WERI-Rb-1 (cell line): Measurements from ENCODE around the gene TBL1XR1.

Experiments
- DNase-seq: peaks from one replicate; pipeline ENCODE4 v3.0.0-alpha.2; 2020
- H3K27ac ChIP-seq: fragments of 250-450 bp; sonication (Bioruptor Pico); 2 replicates; pipeline ENCODE4 v1.5.1; 2020; ENCODE audit warnings: mild to moderate bottlenecking, moderate library complexity
- H3K27me3 ChIP-seq: fragments of 250-450 bp; sonication (Bioruptor Pico); 2 replicates; pipeline ENCODE4 v1.5.1; 2021; ENCODE audit warnings: mild to moderate bottlenecking, low read depth, moderate library complexity; ENCODE audit not compliant: insufficient read depth, severe bottlenecking
- H3K36me3 ChIP-seq: fragments of 250-450 bp; sonication (Bioruptor Pico); 2 replicates; pipeline ENCODE4 v1.5.1; 2020; ENCODE audit warnings: mild to moderate bottlenecking, moderate library complexity
- H3K4me3 ChIP-seq: 2 replicates; pipeline ENCODE4 v1.5.1; 2011; ENCODE audit warnings: low read depth, mild to moderate bottlenecking, control low read depth, low read length
- H3K9me3 ChIP-seq: fragments of 250-450 bp; sonication (Bioruptor Pico); 2 replicates; pipeline ENCODE4 v1.5.1; 2021; ENCODE audit warnings: mild to moderate bottlenecking, moderate library complexity; ENCODE audit not compliant: severe bottlenecking
- TF ChIP-seq, protein P1 (sequence below): IDR thresholded peaks from 2 replicates; pipeline ENCODE4 v1.5.1; 2011; ENCODE audit warnings: low read depth, mild to moderate bottlenecking, control low read depth, inconsistent platforms, low read length

Gene TBL1XR1

DNA sequence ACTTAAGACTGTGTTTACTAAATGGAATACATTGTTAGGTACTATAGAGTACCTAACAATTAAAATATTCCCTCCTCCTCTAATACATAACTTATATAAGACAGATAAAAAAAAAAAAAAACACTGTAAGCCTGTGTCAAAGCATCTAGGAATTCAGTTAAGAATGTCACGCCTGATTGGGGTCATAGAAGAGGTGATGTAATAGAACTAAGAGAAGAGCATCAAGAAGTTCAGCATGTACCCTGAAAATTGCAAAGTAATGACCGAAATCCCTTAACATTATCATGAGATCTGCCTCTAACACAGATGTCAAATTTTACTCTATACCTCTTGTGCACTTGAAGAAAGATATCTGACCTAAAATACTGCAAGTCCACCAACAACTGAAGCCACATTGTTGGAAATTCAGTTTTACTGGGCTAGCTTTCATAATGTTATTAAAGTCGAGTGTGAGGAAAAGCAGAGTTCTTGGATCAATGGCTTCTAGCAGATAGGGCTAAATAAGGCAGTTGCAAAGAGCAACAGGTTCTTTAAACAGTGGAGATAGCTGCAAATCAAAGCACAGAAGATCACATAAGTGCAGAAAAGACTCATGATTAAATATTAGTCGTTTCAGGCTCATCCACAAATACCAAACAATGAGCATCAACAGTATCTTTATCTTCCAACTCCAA lies 75.0 kb downstream of the TBL1XR1 start:
- Histone ChIP-seq H3K4me3 (no peak overlapping the region), H3K27me3 (no peaks in the 10 kb centered on the region), H3K27ac (no peak overlapping the region), H3K36me3 (no peaks in the 10 kb centered on the region), H3K9me3 (no peaks in the 10 kb centered on the region)
- no peak for DNase-seq
- TF ChIP-seq, protein P1, sequence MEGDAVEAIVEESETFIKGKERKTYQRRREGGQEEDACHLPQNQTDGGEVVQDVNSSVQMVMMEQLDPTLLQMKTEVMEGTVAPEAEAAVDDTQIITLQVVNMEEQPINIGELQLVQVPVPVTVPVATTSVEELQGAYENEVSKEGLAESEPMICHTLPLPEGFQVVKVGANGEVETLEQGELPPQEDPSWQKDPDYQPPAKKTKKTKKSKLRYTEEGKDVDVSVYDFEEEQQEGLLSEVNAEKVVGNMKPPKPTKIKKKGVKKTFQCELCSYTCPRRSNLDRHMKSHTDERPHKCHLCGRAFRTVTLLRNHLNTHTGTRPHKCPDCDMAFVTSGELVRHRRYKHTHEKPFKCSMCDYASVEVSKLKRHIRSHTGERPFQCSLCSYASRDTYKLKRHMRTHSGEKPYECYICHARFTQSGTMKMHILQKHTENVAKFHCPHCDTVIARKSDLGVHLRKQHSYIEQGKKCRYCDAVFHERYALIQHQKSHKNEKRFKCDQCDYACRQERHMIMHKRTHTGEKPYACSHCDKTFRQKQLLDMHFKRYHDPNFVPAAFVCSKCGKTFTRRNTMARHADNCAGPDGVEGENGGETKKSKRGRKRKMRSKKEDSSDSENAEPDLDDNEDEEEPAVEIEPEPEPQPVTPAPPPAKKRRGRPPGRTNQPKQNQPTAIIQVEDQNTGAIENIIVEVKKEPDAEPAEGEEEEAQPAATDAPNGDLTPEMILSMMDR = no peak

DNA sequence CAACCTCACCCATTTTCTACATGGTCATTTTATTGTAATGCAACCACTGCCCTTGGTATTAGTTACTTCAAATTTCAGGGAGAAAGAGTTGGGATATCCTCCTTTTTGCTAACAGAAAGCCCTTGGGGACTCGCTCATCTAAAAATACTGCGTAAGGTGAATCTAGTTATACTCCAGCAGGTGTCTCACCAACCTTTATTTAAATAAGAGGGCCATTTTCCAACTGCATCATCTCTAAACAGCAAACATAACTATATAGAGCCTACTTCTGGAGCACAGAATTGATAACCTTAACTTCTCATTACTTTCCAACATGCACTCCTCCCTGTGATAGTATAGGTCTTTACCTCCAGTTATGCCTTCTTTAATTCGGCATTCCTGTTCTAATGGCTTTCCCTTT lies 77.5 kb downstream of the TBL1XR1 start:
- TF ChIP-seq, protein P1 = no peak
- no peaks in the 10 kb centered on the region for H3K36me3 ChIP-seq

DNA sequence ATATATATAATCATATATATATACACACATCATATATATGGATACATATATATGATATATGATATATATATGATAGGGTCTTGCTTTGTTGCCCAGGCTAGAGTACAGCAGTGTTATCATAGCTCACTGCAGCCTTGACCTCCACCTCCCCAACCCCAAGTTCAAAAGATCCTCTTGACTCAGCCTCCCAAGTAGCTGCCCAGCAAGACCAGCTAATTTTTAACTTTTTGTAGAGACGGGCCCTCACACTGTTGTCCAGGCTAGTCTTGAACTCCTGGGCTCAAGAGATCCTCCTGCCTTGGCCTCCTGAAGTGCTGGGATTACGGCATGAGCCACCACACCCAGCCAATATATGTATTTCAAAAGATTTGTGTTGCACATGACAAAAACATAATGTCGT lies 83.0 kb downstream of the TBL1XR1 start:
- no peaks in the 10 kb centered on the region for H3K9me3 ChIP-seq
- H3K27me3 ChIP-seq = no peaks in the 10 kb centered on the region
- no peak overlapping the region for H3K4me3 ChIP-seq
- no peak for DNase-seq
- no peaks in the 10 kb centered on the region for H3K36me3 ChIP-seq
- TF ChIP-seq, protein P1 = no peak
- no peak overlapping the region for H3K27ac ChIP-seq

More for the DNA sequence above, 77.5 kb downstream of the TBL1XR1 start:
- no peaks in the 10 kb centered on the region for H3K27me3 ChIP-seq
- H3K27ac ChIP-seq = no peak overlapping the region
- DNase-seq = no peak
- H3K9me3 ChIP-seq = no peaks in the 10 kb centered on the region
- no peak overlapping the region for H3K4me3 ChIP-seq

DNA sequence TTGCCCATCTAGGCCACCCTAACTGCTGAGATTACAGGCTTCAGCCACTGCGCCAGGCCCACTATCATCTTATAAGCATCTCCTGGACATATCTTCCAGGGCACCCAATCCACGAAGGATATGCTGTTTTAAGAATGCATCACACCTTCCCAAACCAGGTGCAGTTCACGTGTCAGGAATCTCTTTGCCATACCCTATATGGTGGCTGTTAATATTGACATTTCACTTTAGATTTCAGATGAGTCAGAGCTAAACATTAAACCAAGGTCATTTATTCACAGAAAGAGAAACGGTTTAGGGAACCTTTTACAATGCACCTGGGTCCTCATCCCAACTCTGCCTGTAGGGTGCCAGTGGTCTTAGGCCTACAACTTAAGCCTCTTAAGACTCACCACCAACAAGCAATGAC lies 85.7 kb downstream of the TBL1XR1 start:
- no peaks in the 10 kb centered on the region for H3K27me3 ChIP-seq
- H3K36me3 ChIP-seq = no peaks in the 10 kb centered on the region
- TF ChIP-seq, protein P1 = no peak
- H3K27ac ChIP-seq = peak overlapping the region; percentile 18; the same call in 1 of the 2 replicates
- H3K9me3 ChIP-seq = no peaks in the 10 kb centered on the region
- peak; percentile 47 for DNase-seq
- no peak overlapping the region for H3K4me3 ChIP-seq

DNA sequence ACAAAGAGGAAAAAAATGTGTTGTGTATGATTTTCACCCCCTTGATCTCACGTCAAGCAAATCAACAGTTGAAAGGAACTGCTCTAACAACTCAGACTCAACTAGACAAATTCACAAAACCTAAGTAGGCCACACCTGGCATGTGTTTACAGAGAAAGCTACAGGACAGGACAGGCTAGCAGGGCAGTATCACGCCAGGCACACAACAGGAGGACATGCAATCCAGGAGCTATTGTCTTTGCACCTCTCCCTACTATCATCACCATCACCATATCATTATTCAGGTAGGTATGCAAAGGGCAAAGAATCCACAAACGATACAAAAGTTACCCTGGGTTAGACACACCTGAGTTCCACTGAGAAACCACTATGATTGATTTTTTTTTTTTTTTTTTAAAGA lies 86.4 kb downstream of the TBL1XR1 start:
- TF ChIP-seq, protein P1 = no peak
- Histone ChIP-seq H3K36me3 (no peaks in the 10 kb centered on the region), H3K27ac (no peak overlapping the region), H3K9me3 (no peaks in the 10 kb centered on the region), H3K4me3 (no peak overlapping the region), H3K27me3 (no peaks in the 10 kb centered on the region)
- DNase-seq = no peak

DNA sequence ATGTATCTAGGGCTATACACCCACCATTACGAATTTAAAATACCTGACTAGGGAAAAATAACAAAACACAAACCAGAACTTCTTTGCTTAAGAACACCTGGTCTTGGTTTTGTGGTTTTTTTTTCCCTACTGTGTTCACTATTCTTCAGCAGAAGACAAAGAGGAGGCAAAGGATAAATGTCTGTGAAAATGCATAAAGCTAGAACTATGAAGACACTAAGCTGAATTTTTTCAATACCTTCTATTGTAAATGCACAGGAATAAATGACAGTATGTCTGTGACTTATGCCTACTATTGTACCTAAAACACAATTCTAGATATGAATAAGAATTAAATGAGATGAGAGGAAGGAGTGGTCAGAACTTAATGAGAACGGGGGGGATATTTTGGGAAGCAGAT lies 86.9 kb downstream of the TBL1XR1 start:
- Histone ChIP-seq H3K27ac (no peak overlapping the region), H3K27me3 (no peaks in the 10 kb centered on the region), H3K36me3 (no peaks in the 10 kb centered on the region), H3K9me3 (no peaks in the 10 kb centered on the region), H3K4me3 (no peak overlapping the region)
- TF ChIP-seq, protein P1 = no peak
- DNase-seq = no peak
